NOMO-1 (cell line): ENCODE results near the gene OSTF1.

Experiments used
- DNase-seq, 2 experiments: peaks; one replicate each; lab custom pipeline; 2025; ENCODE audit not compliant: unreplicated experiment in 2 of 2; lab: John Stamatoyannopoulos, UW

Gene OSTF1

DNA sequence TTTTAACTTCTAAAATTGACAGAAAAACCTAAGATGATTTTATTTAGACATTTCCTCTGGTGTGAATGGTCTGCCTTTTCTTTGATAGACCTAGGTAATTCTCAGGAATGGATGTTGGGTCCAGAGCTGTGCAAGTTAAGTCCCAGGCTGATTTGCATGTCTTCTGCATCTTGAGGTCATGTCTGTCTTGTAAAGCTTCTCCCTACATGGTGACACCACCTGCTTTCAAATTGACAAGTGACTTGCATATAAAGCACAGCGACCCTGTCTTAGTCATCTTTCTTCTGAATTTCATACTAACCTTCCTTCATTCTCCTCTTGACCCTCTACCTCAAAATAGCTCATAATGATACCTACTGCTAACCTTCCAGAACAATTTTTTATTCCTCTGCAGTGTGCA is 29.2 kb downstream of the OSTF1 start:
- DNase-seq: no peak

DNA sequence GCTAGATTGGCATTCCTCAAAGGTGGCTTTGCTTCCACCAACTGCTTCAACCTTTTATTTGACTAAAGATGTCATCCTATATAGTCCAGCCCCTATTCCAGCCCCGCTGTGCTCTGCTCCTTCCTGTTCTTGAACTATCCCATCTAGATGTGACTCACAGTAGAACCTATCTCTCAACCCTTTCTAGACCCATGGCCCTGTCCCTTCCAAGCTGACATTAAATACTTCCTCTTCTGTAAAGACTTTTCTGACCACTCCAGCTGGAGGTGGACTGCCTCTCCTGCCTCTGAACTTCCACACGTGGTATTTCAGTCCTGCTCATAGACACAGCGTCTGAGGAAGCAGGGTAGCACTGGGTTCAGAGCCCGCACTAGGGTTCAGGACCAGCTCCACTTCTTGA is 32.4 kb downstream of the OSTF1 start:
- DNase-seq: no peak

DNA sequence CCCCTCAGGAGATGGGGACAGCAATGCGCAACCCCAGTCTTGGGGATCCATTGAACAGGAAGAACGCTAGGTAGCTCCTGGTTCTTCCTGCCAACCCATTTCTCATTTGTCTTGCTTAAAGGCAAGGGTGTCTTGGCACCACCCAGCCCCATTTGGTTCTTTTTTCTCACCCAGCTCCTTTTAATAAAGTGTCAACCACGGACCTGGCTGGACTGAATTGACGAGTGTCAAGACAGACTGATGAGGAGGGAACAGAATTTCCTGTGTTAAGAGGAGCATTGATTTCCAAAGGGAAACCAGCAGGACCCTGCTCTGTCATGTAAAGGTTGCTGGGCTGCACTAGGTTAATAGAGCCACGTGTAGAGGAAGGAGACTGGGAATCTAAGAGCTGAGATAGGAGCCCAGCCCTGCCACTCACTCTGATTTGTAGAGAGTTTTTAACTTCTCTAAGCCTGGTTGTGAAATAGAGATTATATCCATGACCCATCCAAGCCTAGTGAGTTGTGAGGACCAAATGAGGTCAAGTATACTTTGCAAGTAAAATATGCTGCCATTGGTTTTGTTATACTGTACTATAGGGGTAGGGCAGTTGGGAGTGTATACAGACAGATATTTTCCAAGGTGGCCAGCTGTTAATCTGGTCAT is 33.7 kb downstream of the OSTF1 start:
- no peak for DNase-seq

DNA sequence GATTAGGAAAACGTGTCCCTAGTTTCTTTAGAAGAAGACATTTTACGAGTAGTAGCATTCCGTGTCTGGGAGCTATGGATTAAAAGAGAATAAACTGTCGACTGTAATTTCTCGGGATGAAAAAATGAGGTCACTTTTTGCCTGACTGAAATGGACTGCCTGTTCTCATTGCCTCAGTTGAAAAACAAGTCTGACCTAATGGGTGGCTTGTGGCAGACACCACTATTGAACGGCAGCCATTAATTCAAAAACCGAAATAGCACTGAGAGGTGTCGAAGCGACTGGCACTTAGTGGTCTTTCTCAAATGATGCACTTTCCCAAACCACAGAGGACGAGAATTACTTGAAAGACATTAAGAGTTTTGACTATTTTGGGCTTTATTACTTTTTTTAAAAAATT is 35.4 kb downstream of the OSTF1 start:
- no peak for DNase-seq

DNA sequence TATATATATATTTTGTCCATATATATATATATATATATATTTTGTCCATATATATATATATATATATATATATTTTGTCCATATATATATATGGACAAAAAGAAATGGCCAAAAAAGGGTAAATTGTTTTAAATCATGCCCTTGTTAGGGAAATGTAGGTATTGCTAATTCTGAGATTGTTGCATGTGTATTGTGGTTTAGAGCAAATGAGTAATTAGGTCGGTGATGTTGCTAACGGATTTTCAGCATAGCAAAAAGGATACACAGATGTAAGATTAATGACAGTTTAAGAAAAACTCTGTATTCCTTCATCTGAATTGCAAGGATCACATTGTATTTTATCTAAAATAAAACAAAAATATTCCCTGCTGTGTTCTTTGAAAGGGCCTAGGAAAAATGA is 40.2 kb downstream of the OSTF1 start:
- no peak for DNase-seq

DNA sequence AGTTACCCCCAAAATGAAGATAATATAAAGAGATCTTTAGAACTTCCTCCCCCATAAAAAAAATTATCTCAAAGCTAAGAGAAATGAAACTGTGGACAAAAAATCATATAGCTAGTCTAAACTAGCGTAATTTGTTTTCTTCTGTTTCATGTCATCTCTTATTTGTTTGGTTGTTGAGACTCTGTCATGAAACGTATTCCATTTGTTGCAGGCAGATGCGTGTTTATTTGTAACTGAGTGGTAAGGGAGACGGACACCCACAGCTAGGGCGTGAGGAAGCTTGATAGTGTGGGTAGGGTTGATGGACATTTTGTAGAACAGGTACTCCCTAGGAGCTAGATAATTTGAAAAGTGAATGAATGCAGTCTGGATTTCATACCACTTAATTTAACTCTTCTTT is 41.9 kb downstream of the OSTF1 start:
- DNase-seq: no peak

DNA sequence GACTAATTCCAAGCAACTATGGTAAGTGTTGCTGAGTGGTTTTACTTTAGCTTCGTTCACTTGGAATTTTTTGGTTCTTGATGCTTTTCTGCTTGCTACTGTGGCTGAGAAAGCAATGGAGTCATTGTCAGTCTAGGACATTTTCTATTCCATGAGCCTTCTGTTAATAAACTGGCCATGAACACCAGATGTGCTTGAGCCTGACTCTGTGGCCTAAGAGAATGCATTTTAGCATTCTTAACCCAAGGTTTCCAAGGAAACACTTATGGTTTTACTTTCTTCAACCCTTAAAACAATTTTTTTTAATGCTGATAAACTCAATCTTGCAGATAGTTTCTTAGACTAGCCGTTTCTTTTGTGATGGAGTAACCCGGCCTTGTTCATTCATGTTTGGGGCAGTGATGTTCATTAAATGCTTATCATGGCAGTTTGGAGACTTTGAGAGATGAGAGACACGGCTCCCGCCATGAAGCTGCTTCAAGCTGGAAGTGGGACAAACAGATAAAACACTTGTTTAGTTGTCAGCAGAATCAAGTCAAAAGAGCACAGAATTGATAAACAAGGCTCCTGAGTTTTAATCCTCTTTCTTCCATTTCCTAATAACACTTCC is 42.4 kb downstream of the OSTF1 start:
- no peak for DNase-seq

DNA sequence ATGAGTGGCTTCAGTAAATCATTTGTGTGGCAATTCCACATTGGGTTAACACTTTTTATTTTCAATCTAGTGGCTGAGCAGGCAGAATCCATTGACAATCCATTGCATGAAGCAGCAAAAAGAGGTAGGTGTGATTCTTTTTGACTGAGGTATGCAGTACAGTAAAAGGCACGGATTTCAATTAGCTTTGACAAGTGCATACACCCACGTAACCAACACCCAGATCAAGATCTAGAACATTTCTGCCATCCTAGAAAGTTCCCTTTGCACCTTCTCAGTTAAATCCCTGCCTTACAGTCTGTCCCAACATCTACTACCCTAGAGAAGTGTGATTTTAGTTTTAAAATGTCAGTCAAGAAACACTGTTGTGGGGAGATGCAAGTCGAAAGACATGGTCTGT is 43.4 kb downstream of the OSTF1 start:
- DNase-seq: no peak

DNA sequence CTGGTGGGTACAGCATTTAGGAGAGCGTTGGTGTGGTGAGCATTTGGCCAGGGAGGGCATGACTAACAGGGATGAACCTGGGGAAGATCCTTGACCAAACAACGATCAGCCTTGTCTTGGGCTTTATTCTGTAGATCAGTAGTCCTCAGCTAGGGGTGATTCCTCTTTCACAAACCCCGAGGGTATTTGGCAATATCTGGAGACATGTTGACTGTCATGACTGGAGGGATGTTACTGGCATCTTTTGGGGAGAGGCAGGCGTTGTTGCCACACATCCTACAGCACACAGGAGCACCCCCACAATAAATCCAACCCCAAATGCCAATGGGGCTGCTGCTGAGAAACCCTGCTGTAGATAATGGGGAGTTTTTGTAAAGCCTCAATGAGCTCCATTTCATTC is 43.9 kb downstream of the OSTF1 start:
- DNase-seq: no peak

DNA sequence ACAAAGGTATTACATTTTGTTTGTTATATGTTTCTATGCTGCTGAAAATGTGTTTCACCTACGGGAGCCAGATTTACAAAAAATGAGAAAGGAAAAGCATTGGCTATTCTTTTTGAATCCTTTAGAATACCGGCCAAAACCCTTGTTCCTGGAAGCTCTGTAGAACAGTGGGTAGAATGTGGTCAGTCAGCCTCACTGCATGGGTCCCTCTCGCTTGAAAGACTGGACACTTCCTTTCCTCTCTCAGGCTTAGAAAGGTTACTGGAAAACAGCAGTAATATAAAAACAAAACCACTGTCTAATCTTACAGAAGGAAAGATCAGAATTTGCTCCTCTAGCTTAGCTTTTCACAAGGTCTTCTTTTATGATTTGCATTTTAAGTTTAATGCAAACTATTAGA is 45.1 kb downstream of the OSTF1 start:
- DNase-seq: no peak

GRCh38 chr9:75134495-75134894 is 46.2 kb downstream of the OSTF1 start:
- no peak for DNase-seq

- DNase-seq: no peak
Measured at GRCh38 chr9:75138260-75139040, 50.1 kb downstream of the OSTF1 start.

- DNase-seq: no peak
Measured at GRCh38 chr9:75139201-75139600, 50.9 kb downstream of the OSTF1 start.

DNA sequence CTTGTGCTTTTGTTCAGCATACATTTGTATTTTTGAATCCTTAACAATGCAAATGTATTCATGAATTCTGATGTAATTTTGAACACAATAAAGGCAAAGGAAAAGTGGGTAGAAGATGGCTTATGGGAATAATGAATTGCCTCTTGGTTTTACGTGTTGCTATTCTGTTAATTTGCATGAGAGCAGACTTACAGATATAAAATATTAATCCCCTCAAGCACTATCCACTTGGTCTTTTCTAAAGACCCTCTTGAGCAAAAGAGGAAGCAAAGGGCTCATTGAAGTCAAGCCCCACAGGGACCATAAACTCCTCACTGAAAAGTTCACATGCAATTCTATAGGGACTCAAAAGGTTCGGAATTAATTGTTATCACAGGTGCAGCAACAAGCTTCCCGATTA is 51.9 kb downstream of the OSTF1 start:
- no peak for DNase-seq

DNA sequence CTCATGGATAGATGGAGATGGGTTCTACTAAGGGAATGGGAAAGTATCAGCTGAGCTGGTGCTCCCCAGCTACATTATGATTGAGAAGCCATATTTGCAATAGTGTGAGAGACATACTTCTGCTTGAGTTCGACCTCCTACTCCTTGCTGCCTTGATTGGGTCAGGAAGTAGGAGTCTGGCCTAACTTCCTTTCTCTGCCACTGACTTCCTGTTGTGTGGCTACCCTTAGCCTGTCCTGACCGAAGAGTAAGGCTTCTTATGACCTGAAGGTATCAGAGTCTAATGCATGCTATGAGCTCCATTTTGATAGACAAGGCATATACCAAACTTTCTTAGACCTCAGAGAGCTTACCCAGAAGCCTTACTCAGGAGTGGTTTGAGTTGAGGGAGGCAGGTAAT is 53.9 kb downstream of the OSTF1 start:
- DNase-seq: peak; percentile 23 to 25

- no peak for DNase-seq
Measured at GRCh38 chr9:75146229-75146628, 57.9 kb downstream of the OSTF1 start.

GRCh38 chr9:75147638-75148037 is 59.3 kb downstream of the OSTF1 start:
- peak in 1 of 2 experiments; percentile 8 for DNase-seq

- no peak for DNase-seq
Measured at GRCh38 chr9:75148561-75148960, 60.2 kb downstream of the OSTF1 start.

DNA sequence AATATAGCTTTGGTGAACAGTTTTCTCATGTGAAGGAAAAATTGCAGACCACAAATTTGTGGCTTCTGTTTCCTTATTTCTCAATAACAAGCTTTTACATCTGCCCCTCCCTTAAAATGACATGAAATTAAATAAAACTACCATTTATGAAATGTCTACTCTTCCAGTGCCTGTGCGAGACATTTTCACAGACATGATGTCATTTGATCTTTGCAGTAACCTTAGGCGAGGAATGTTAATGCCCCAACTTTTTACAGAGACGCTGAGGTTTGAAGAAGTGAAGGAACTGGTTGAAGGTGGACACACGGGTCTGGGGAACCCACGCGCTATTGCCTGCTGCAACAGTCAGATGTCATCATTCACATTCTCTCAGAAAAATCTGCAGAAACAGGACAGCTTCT is 61.5 kb downstream of the OSTF1 start:
- peak in 1 of 2 experiments; percentile 61 for DNase-seq

DNA sequence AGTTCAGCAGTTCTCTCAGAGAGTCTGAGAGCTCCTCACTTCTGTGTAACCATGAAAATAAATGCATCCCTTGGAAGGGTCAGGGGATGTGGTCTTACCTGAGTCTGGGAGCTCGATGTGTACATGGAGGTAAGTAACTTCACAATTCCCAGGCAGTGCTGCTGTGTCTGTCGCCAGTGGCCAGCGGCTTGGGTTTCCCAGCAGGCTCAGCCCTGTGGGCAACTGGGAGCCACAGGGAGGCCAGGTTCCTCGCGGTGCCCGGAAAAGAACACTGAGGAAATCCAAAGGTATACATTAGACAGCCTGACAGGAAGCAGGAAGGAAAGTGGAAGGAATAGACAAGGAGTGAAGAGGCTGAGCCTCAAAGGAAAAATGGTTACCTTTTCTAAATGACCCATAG is 62.2 kb downstream of the OSTF1 start:
- DNase-seq: no peak

DNA sequence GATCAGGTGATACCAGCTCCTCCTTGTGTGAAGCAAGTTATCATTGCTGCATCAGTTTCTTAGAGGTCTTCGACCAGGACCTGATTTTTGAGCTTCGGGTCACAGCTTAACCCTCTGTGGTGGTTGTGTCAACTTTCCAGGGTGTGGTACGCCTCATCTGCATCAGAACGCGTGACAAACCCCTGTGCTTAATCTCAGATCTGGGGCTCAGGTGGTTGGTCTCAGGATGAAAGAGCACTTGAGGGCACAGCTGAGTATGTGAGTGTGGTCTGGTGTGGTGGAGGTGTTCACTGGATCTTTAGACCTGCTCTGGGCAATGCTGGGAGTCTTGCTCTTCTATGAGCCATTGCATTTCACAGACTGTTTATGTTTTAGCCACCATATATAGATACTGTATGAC is 64.1 kb downstream of the OSTF1 start:
- no peak for DNase-seq

GRCh38 chr9:75156858-75157257 is 68.5 kb downstream of the OSTF1 start:
- DNase-seq: no peak
